GM21447 (cell line): ENCODE measurements around the gene YWHAG.
"Not testable (repeated sequence)": the region's sequence is repeated elsewhere in the genome, so short reads cannot be mapped to it uniquely, and the experiment has no call there.

Experiments used
- ATAC-seq: cut with Tn5 transposase; IDR thresholded peaks from one replicate; pipeline ENCODE4 v1.9.1; 2021; ENCODE audit not compliant: unreplicated experiment

Gene YWHAG

DNA sequence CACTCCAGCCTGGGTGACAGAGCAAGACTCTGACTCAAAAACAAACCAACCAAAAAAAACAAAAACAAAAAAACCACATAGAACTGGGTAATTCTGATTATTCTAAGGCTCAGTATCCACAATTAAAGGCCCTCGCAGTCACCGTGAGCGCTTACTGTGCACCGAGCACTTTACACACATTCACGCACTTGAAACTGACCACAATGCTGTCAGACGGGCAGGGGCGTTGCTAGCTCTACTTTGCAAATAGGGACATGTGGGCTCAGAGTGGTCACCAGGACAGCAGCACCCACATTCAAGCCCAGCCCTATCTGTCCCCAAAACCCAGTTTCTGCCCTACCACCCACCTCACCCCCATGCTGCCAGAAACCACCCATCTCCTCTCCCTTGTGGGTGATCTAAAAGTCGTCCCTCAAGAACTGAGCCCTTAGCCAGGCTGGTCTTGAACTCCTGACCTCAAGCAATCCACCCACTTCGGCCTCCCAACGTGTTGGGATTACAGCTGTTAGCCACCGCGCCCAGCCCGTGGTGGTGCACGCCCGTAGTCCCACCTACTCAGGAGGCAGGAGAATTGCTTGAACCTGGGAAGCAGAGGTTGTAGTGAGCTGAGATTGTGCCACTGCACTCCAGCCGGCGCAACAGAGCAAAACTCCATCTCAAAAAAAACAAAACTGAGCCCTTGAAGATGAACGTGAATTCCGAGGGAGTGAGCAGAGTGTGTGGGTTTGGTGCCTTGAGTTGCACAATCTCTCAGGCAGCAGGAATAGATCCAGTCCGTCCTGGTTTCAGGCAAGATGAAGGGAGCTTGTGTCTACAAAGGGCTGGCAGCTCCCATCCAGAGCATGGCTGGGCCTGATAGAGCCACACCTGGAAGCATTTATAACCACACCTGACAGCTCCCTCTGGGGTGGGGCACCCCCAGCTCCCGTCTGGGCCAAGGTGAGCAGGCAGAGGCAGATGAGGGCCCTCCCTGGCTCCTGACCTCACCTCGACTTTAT is 61.7 kb downstream of the YWHAG start:
- no peak for ATAC-seq

DNA sequence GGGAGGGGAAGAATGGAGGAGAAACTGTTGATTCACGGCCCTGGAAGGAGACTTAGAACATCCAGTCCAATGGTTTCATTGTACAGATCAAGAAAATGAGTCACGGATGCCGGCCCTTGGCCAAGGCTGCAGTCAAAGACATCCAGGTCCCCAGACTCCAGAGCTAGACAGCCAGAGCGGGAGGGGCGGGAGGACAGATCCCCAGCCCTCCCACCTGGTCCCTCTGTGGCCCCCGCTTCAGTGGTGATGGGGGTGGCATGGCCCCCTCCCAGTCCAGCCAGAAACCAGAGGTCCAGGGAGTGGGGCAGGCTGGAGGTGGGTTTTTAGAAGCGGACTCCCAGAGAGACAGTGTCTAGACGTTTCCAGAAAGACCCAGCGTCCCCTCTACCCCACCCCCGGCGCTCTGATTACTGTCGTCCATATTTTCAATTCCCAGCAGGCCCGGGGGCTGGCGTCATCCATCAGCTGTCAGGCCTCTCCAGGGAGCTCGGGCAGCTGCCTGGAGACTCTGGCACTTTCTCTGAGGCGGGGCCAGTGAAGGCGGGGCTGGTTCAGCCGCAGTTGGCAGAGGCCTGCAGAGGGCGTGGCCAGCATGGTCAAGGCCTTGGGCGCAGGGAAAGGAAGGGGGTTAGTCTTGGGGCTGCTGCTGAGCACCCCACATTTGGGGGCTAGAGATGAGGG is 64.3 kb downstream of the YWHAG start:
- ATAC-seq, result no peak

DNA sequence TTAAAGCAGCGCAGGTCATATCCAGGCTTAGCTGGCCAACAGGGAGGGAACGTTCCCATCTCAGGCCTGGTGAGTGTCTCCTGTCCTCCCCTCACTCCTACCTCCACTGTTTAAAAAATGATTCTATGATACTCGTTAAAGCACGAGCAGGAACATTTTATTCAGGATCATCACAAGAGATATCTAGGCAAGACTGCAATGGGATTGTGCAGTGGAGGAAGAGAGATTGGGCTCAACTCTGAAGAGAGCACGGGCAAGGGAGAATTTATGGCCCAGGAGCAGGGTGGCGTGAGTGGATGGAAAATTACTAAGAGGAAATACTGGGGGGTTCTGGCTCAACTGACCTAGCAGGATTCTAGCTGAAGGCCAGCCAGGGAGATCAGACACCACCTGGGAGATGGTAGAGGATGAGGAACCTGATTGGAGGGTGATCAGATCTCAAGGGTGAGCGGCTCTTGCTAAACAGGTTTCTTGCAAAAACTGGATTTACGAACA is 65.3 kb downstream of the YWHAG start:
- no peak for ATAC-seq

DNA sequence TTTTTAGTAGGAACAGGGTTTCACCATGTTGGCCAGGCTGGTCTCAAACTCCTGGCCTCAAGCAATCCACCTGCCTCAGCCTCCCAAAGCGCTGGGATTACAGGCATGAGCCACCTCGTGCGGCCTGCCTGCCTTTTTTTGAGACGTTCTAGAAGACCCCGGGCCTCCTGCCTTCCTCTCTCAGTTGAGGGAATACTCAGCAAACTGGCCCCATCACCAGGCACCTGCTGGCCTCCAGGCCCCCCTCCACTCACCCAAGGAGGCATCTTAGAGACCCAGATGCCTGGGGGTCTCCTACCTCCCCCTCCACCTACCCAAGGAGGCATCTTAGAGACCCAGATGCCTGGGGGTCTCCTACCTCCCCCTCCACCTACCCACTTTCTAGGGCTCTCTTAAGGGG is 65.9 kb downstream of the YWHAG start:
- not testable (repeated sequence) for ATAC-seq

DNA sequence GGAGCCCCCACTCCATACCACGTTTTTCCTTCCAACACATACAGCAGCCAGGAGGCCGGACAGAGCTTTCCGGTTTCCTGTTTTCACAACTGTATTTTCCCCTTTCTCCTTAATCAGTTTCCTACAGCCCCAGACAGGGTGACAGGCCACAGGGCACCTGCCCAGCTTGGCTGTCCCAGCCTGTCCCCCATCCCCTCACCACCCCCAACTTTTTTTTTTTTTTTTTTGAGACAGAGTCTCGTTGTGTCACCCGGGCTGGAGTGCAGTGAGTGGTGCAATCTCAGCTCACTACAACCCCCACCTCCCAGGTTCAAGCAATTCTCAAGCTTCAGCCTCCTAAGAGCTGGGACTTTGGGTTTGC is 66.6 kb downstream of the YWHAG start:
- peak; percentile 27 for ATAC-seq

DNA sequence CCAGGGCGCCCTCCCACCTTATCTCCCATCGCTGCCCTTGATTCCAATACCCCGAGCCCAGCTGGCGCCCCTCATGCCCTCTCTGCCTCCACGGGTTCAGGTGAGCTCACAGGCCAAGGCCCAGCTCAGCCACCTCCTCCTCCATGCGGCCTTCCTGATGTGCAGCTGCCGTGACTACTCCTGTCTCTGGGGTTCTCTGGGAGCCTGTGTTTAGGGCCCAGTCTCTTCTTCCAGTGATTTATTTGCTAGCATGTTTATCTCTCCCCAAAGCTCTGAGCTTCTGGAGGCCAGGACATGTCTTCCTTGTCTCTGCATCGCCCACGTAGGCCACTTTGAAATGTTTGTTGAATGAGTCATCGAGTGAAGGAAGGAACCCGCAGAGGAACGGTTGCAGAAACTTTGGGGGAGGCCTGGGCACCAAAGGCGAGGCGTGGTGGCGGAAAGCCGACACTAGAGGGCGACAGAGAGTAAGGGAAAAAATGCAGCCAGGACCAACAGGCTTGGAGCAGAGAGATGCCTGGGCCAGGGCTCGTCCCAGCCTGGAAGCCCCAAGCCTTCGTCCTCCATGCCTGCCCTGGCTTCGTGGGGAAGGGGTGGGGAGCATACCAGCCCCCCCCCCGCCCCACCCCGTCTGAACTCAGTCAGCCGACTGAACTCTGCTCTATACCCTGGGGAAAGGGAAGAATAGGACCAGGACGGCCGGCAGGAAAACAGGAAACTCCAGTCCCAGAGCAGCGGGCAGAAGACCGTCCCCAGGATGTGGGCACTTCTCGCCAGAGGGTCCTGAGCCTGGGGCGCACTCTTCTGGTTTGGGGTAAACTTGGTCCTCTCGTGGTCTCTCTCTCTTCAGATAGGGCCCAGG is 67.2 kb downstream of the YWHAG start:
- peak; percentile 86 for ATAC-seq

DNA sequence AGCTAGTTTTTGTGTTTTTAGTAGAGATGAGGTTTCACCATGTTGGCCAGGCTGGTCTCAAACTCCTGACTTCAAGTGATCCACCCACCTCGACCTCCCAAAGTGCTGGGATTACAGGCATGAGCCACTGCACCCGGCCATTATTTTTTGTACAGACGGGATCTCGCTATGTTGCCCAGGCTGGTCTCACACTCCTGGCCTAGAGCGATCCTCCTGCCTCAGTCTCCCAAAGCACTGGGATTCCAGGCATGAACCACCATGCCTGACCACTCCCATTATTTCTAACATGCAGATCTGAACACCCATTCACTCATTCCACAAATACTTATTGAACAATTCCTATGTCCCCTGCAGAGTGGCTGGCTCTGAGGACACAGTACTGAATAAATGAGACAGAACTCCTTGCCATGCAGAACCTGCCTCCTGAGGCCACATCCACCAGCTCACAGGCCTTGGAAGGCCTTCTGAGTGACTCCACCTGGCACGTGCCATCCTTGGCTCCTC is 67.9 kb downstream of the YWHAG start:
- ATAC-seq, result not testable (repeated sequence)

DNA sequence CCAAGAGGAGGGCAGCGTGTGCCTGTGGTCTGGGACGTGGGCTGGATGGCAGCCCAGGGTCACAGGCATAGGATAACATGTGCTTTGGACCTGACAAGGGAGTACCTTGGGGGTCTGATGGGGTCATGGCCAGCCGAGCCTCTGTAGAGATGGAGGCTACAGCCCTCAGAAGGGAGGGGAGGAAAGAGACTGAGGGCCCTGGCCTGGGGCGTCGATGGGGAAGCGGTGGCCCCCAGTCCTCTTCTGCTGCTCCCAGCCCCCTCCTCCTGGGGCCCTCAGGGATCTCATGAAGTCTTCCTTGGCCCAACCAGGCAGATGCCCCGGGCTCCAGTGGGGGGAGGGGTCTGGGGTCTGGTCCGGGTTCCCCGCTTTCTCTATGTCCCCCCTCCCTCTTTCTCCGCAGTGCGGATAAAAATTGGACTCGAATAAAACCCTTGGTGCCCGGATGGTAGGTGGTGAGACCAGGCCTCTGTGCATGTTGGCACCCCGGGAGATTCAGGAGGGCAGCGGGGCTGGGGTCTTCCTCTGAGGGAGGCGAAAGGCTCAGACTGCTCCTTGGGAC is 71.9 kb downstream of the YWHAG start:
- ATAC-seq, result no peak

DNA sequence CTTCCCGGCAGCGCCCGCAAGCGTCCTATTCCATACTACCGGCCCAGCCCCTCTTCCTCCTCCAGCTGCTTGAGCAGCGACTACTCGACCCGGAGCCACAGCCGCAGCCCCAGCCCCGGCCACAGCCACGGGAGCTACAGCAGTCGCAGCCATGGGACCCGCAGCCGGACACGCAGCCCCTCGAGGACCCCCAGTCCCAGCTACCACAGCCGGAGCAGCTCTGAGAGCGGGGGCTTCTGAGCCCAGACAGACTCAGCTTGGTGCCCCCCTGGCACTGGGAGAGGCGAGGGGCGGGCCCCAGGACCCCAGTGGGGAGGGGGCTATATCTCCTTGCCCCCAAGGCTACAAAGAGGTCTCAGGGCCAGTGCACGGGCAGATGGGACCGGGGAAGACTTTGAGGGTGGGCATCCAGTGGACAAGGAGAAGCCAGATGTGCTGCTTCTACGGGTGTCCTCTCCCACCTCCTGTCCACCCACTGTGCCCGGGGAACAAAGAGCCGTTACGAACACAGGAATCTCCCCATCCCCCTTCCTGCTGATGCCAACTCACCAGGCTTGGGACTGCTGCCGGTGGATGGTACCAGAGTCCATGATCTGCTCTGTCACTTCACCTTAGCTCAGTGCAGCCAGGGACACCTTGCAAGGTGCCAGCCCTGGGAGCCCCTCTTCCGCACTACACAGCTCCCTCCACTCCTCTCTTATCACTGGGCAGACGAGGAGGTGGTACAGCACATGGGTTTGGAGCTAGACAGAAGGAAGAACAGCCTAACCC is 73.0 kb downstream of the YWHAG start:
- no peak for ATAC-seq

DNA sequence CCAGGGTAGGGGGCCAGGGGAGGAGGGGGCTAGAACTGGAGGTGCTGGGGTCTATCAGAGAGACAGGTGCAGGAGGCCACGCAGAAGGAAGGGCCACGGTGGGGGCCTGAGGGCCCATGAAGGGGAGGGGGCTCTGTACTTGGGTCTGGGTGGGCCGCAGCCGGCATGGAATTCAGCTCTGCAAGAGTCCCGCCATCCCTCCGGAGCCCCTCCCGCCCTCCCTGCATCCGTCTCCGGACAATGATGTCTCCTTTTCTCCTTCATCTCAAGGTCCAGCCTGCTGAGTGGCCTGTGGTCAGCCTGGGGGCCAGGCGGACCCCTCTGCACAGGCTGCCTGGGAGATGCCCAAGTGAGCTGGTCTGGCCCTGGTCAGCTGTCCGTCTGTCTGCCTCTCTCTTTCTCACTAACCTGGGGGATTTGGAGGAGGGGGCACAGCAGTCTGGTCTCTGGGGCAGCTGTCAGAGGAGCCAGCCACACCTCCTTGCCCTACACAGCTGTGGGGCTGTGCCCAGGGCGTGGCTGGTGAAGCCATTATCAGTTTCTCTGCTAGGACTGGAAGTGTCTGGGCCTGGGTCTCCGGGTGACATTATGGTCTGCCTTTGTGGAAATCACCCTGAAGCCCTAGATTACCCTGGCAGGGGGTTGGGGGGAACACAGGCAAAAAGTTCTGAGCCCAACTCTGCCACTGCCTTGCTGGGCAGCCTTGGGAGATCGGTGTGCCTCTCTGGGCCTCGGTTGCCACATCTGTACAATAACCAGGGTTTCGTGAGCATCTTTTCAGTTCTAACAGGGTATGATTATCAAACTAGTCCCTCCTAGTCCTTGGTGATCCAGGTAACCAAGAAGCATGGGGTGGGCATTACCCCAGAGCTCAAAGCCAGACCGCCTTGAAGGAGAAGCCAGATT is 75.3 kb downstream of the YWHAG start:
- no peak for ATAC-seq

DNA sequence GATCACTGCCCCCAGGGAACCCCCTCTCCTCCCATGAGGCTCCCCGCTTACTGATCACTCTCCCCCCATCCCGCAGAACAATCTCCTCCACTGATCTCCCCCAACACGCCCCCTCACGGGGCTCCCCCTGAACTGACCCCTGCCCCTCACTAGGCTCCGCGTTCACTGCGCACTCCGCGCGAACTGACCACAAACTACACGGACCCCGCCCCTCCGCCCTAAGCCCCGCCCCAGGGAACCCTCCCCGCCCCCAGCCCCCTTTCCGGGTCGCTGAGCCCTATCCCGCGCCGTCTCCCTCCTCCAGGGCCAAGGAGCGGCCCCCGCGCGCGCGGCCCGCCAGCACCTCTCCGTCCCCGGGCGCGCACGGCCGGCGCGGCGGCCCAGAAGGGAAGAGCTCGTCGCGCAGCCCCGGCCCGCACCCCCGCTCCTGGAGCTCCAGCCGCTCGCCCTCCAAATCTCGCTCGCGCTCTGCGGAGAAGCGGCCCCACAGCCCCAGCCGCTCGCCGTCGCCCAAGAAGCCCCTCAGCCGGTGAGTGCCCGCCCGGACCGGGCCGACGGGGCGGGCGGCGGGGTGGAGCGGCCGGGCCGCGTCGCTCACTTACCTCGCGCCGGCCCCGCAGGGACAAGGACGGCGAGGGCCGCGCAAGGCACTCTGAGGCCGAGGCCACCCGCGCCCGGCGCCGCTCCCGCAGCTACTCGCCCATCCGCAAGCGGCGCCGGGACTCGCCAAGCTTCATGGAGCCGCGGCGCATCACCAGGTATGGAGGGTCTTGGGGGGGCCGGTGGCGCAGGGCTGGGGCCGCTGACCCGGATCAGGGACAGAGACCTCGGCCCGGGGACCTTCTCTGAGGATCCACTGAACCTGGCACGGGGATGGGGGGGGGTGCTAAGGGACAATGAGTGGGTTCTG is 76.2 kb downstream of the YWHAG start:
- ATAC-seq, result no peak

DNA sequence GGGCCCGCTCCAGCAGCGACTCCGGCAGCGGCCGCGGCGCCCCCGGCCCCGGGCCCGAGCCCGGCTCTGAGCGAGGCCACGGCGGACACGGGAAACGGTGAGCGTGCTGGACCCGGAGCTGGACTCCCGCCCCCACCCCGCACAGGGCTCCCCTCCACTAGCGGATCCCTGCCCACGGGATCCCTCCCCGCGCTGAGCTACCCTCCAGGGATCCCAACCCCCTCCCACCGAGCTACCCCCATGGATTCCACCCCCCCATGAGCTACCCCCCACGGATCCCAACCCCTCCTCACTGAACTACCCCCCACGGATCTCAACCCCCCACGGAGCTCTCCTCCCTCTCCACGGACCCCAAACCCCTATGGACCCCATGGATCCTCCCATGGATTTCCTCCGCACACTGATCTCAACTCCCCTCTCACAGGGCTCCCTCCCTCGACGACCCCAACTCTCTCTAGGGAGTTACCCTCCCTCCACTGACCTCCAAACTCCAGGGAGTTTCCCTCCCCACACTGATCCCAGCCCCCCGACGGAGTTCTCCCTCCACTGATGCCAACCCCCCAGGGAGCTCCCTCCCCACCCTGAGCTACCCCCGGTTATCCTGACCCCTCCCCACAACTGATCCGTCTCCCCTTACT is 77.0 kb downstream of the YWHAG start:
- no peak for ATAC-seq

DNA sequence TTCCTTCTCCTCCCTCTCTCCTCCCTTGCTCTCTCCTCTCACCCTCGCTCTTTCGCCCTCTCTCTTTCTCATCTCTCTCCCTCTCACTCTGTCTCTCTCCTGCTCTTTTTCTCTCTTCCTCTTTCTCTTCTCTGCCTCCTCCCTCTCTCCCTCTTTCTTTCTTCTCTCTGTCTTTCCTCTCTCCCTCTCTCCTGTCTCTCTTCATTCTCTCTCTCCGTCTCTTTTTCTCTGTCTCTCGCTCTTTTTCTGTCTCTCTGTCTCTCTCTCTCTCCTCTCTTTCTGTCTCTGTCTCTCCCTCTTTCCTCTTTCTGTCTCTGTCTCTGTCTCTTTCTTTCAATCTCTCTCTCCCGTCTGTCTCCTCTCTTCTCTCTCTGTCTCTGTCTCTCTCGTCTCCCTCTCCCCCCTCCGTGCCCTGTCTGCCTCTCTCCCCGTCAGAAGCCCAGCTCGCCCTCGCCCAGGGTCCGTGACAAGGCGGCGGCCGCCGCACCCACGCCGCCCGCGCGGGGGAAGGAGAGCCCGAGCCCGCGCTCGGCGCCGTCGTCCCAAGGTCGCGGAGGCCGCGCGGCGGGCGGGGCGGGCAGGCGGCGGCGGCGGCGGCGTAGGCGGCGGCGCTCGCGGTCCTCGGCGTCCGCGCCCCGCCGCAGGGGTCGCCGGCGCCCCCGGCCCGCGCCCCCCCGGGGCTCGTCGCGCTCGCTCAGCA is 77.6 kb downstream of the YWHAG start:
- ATAC-seq, result no peak

DNA sequence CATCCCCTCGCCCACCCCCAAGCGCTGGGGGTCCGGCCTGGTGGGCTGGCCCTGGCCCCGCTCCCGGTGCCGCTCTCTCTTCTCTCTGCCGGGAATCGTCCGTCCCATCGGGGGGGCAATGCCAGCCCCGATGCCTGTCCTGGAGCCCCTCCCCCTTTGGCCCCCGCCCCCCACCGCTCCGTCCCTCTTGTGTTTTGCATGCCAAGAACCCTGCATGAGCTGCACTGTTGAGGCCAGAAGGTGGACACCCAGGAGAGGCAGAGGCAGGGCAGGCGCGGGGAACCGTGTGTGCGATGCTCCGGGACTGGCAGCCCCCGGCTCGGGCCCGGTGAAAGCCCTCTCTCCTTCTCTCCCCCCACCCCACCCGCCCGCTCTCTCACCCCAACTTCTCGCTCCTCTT is 78.4 kb downstream of the YWHAG start:
- ATAC-seq, result no peak

DNA sequence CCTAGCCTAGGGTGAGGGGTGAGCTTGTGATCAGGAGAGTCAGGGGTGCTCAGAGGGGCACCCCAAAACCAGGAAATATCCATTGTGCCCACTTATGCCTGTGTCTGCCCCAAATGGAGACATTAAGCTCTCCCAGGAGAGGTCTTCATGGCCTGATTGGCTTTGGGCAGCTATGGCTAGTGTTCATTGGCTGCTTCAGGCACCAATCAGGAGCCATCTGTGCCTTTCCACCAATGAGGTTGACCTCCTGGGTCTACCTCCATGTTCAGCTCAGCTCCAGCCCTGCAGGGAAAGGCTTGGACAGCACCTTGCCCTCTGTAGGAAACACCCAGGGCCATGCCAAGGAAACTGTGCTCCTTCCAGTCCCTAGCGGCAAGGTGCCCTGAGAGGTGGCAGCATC is 80.3 kb downstream of the YWHAG start:
- ATAC-seq, result no peak
